Stomach (tissue), 9 donors: ENCODE results near the gene ACACB. TPM values are rescaled to one million over a fixed set of nuclear protein-coding genes. Genes with fewer than 3 reads are reported as not detected.

Experiments
- DNase-seq, 2 donors: peaks; one replicate each; pipeline versions ENCODE4 v3.0.0 to v3.0.0-alpha.2; 2013 to 2019
- H3K27ac ChIP-seq, 5 donors: fragments of 200-600 bp in 4 of 5; sonication (generic) in 4 of 5; one replicate each; pipeline ENCODE4 v1.5.1; 2013 to 2019; ENCODE audit warnings: mild to moderate bottlenecking in 1 of 5, moderate library complexity in 1 of 5
- H3K27me3 ChIP-seq, 3 donors: fragments of 200-600 bp; sonication (generic); one replicate each; pipeline ENCODE4 v1.5.1; 2017 to 2019; ENCODE audit warnings: mixed run types in 1 of 3
- H3K36me3 ChIP-seq, 4 donors: fragments of 200-600 bp; sonication (generic); 1 replicate in 3 of 4; 2 replicates in 1 of 4; pipeline ENCODE4 v1.5.1; 2016 to 2019
- H3K4me1 ChIP-seq, 4 donors: fragments of 200-600 bp; sonication (generic); one replicate each; pipeline ENCODE4 v1.5.1; 2016 to 2019
- H3K4me3 ChIP-seq, 4 donors: fragments of 200-600 bp; sonication (generic) in 3 of 4; one replicate each; pipeline ENCODE4 v1.5.1; 2016 to 2019; ENCODE audit warnings: mild to moderate bottlenecking in 1 of 4
- H3K9me3 ChIP-seq, 4 donors: fragments of 200-600 bp; sonication (generic); one replicate each; pipeline ENCODE4 v1.5.1; 2016 to 2019
- CTCF ChIP-seq, 7 experiments: fragments of 450-650 bp in 4 of 7; fragments of 200-600 bp in 3 of 7; sonication (generic) in 3 of 7; IDR thresholded peaks; one replicate each; pipeline ENCODE4 v1.5.1; 2016 to 2019; ENCODE audit warnings: antibody characterized with exemption in 7 of 7, control low read depth in 2 of 7, mild to moderate bottlenecking in 1 of 7
- EP300 ChIP-seq: sonication (generic); formaldehyde crosslinking; IDR thresholded peaks from one replicate; pipeline ENCODE4 v1.6.1; 2017; ENCODE audit warnings: antibody characterized with exemption
- POLR2A ChIP-seq, 4 donors: fragments of 450-650 bp; IDR thresholded peaks; one replicate each; pipeline ENCODE4 v1.6.1; 2016; ENCODE audit warnings: antibody characterized with exemption in 4 of 4, control low read depth in 2 of 4, mild to moderate bottlenecking in 1 of 4, moderate library complexity in 1 of 4
- POLR2AphosphoS5 ChIP-seq, 3 donors: sonication (generic); formaldehyde crosslinking; IDR thresholded peaks; one replicate each; pipeline ENCODE4 v1.6.1; 2016; ENCODE audit warnings: antibody characterized with exemption in 3 of 3
- WGBS, 5 donors: extraction: QIAGEN DNeasy Blood & Tissue Kit in 3 of 5; methylation state at CpG; one replicate each; pipeline versions ENCODE4 v1.1.5 to v1.1.7; 2013 to 2018; 5-methylcytosine and 5-hydroxymethylcytosine counted together
- intact Hi-C: fragments of 100-400 bp; cut with DNase I; formaldehyde crosslinking; loops from one replicate; pipeline ENCODE4 v1.15.1; 2023; ENCODE audit warnings: low total_unique reads
- polyA plus RNA-seq, 3 donors: library from polyadenylated mRNA; stranded (reverse); fragments of 200-250 nt; gene quantifications; one replicate each; pipeline ENCODE4 v1.2.3, GENCODE V29; 2013
- total RNA-seq, 5 donors: library from RNA; depleted of rRNA; stranded (reverse); fragments of >200 nt; gene quantifications; one replicate each; pipeline versions ENCODE4 v1.1.0 to v1.2.3, GENCODE V29; 2014 to 2016
- donor health status: healthy with polysubstance abuse.
- donor health status: Bipolar disorder and iron deficiency.
- donor health status: healthy.

The ACACB gene
- total and polyA plus RNA-seq, 8 donors: 6.1 to 2,520 (median 50.2) TPM

GRCh38 chr12:109288571-109288970 is 172.2 kb downstream of the ACACB start:
- TF ChIP-seq POLR2A (IDR thresholded peaks at IDR 0.05): no peak
- TF ChIP-seq CTCF (IDR thresholded peaks at IDR 0.05): no peak
- no peak for TF ChIP-seq POLR2AphosphoS5 (IDR thresholded peaks at IDR 0.05)
- no peak for TF ChIP-seq EP300
- 54 to 84% (median 74%) methylated on average over 1 of the region's 1 CpG for WGBS, 5 donors

GRCh38 chr12:109289004-109289403 is 172.6 kb downstream of the ACACB start:
- Histone ChIP-seq H3K9me3 (no peaks in the 10 kb centered on the region), H3K4me1 (peaks cover 8 to 14% (median 11%) of the 10 kb centered on the region in 4 donors), H3K27me3 (peaks cover 0 to 46% (median 7%) of the 10 kb centered on the region in 3 donors), H3K4me3 (no peak overlapping the region), H3K36me3 (no peaks in the 10 kb centered on the region), H3K27ac (no peak overlapping the region)
- TF ChIP-seq EP300 (no peak), POLR2AphosphoS5 (IDR thresholded peaks at IDR 0.05) (no peak), CTCF (IDR thresholded peaks at IDR 0.05) (no peak), POLR2A (IDR thresholded peaks at IDR 0.05) (no peak)
- 67 to 74% (median 70%) methylated on average over 4 of the region's 4 CpGs for WGBS, 5 donors
- no peak for DNase-seq
- intact Hi-C loops: no loop called here

More at GRCh38 chr12:109288571-109288970, 172.2 kb downstream of the ACACB start:
- Histone ChIP-seq H3K9me3 (no peaks in the 10 kb centered on the region), H3K36me3 (no peaks in the 10 kb centered on the region), H3K4me3 (no peak overlapping the region), H3K4me1 (peaks cover 8 to 14% (median 11%) of the 10 kb centered on the region in 4 donors), H3K27ac (no peak overlapping the region), H3K27me3 (peaks cover 0 to 46% (median 7%) of the 10 kb centered on the region in 3 donors)
- no peak for DNase-seq
- intact Hi-C loops: no loop called here

GRCh38 chr12:109289551-109289950 is 173.2 kb downstream of the ACACB start:
- Histone ChIP-seq H3K4me3 (no peak overlapping the region), H3K9me3 (no peaks in the 10 kb centered on the region), H3K27me3 (peaks cover 0 to 46% (median 7%) of the 10 kb centered on the region in 3 donors), H3K36me3 (no peaks in the 10 kb centered on the region), H3K27ac (no peak overlapping the region), H3K4me1 (peaks cover 8 to 14% (median 11%) of the 10 kb centered on the region in 4 donors)
- no peak for DNase-seq
- intact Hi-C loops: no loop called here
- WGBS, 5 donors: 85 to 90% (median 88%) methylated on average over 4 to 6 of the region's 6 CpGs
- TF ChIP-seq POLR2AphosphoS5 (IDR thresholded peaks at IDR 0.05) (no peak), CTCF (IDR thresholded peaks at IDR 0.05) (no peak), EP300 (no peak), POLR2A (IDR thresholded peaks at IDR 0.05) (no peak)

GRCh38 chr12:109290061-109290460 is 173.7 kb downstream of the ACACB start:
- DNase-seq: no peak
- TF ChIP-seq POLR2AphosphoS5 (IDR thresholded peaks at IDR 0.05) (no peak), CTCF (IDR thresholded peaks at IDR 0.05) (no peak), POLR2A (IDR thresholded peaks at IDR 0.05) (no peak), EP300 (no peak)
- intact Hi-C loops: no loop called here
- peaks cover 0 to 46% (median 7%) of the 10 kb centered on the region in 3 donors for H3K27me3 ChIP-seq
- H3K9me3 ChIP-seq: no peaks in the 10 kb centered on the region
- no peaks in the 10 kb centered on the region for H3K36me3 ChIP-seq
- peaks cover 8 to 14% (median 11%) of the 10 kb centered on the region in 4 donors for H3K4me1 ChIP-seq
- H3K4me3 ChIP-seq: no peak overlapping the region
- 84 to 93% (median 92%) methylated on average over 13 to 18 of the region's 18 CpGs for WGBS, 5 donors
- no peak overlapping the region for H3K27ac ChIP-seq
